B cell (primary cell): ENCODE measurements around the gene RIC1. TPM values are rescaled to one million over a fixed set of nuclear protein-coding genes. Genes with fewer than 3 reads are reported as not detected.

Source experiments
- ATAC-seq: fragments of 200-7000 bp; cut with Tn5 transposase; one replicate; pipeline ENCODE4 v1.10.0; 2021; ENCODE audit warnings: low read depth, mild to moderate bottlenecking, moderate number of reproducible peaks, moderate library complexity
- CTCF ChIA-PET: fragments of 350-600 bp; sonication (Branson Sonifier 250); formaldehyde crosslinking; loops from one replicate; lab custom pipeline; 2021; ENCODE audit warnings: antibody characterized with exemption, inconsistent platforms; lab: Charles Lee
- POLR2A ChIA-PET: fragments of 350-600 bp; sonication (Branson Sonifier 250); formaldehyde crosslinking; loops from one replicate; lab custom pipeline; 2021; ENCODE audit warnings: antibody characterized with exemption; lab: Charles Lee
- DNase-seq: peaks from one replicate; pipeline ENCODE4 v3.0.0; 2013
- H2AFZ ChIP-seq: 2 replicates; pipeline ENCODE4 v1.6.1; 2012; ENCODE audit warnings: mild to moderate bottlenecking, low read depth, low read length; ENCODE audit not compliant: insufficient read depth, poor library complexity, severe bottlenecking
- H3K27ac ChIP-seq, 2 donors: 1 replicate in 1 of 2; 2 replicates in 1 of 2; pipeline ENCODE4 v1.5.1; 2012 to 2013; ENCODE audit warnings: low read length in 2 of 2, mild to moderate bottlenecking in 2 of 2, moderate library complexity in 1 of 2
- H3K27me3 ChIP-seq, 4 experiments: fragments of 200-600 bp in 1 of 4; sonication (generic) in 1 of 4; replicated peaks in 1 of 4; 1 replicate in 2 of 4; 2 replicates in 2 of 4; pipeline versions ENCODE4 v1.6.1 to v1.7.0; 2013 to 2016; ENCODE audit warnings: low read length in 3 of 4, mild to moderate bottlenecking in 2 of 4, mixed read lengths in 1 of 4, moderate library complexity in 1 of 4; ENCODE audit not compliant: insufficient read depth in 4 of 4, control insufficient read depth in 3 of 4; ENCODE audit errors: control extremely low read depth in 1 of 4
- H3K36me3 ChIP-seq, 2 experiments: replicated peaks in 1 of 2; 1 replicate in 1 of 2; 2 replicates in 1 of 2; pipeline versions ENCODE4 v1.6.1 to v1.7.1; 2013; ENCODE audit warnings: low read length in 1 of 2; ENCODE audit not compliant: insufficient read depth in 2 of 2, control insufficient read depth in 1 of 2; ENCODE audit errors: control extremely low read depth in 1 of 2, extremely low read depth in 1 of 2
- H3K4me1 ChIP-seq, 2 donors: fragments of 200-600 bp in 1 of 2; sonication (generic) in 1 of 2; 1 replicate in 1 of 2; 2 replicates in 1 of 2; pipeline versions ENCODE4 v1.5.1 to v1.6.1; 2013 to 2017; ENCODE audit warnings: low read length in 2 of 2; ENCODE audit not compliant: control insufficient read depth in 2 of 2, insufficient read depth in 2 of 2
- H3K4me2 ChIP-seq: replicated peaks from 2 replicates; pipeline ENCODE3; 2012; ENCODE audit warnings: mild to moderate bottlenecking, low read depth, low read length; ENCODE audit not compliant: poor library complexity, severe bottlenecking
- H3K4me3 ChIP-seq, 5 experiments: fragments of 200-600 bp in 1 of 5; sonication (generic) in 1 of 5; 1 replicate in 3 of 5; 2 replicates in 2 of 5; pipeline versions ENCODE4 v1.5.1 to v1.7.0; 2011 to 2016; ENCODE audit warnings: low read length in 4 of 5, mild to moderate bottlenecking in 4 of 5, low read depth in 2 of 5, control low read depth in 1 of 5, moderate library complexity in 1 of 5; ENCODE audit not compliant: insufficient read depth in 1 of 5; ENCODE audit errors: control extremely low read depth in 1 of 5, extremely low read depth in 1 of 5
- H3K79me2 ChIP-seq: fragments of 200-600 bp; sonication (generic); one replicate; pipeline ENCODE4 v1.6.0; 2016; ENCODE audit warnings: low read length; ENCODE audit not compliant: control insufficient read depth, insufficient read depth
- H3K9ac ChIP-seq: fragments of 200-600 bp; sonication (generic); 2 replicates; pipeline ENCODE4 v1.6.1; 2017; ENCODE audit warnings: mild to moderate bottlenecking, low read length, moderate library complexity
- H3K9me3 ChIP-seq, 3 donors: one replicate each; pipeline versions ENCODE4 v1.6.1 to v1.7.1; 2013; ENCODE audit warnings: low read length in 2 of 3; ENCODE audit not compliant: control insufficient read depth in 2 of 3, insufficient read depth in 1 of 3; ENCODE audit errors: control extremely low read depth in 1 of 3
- H4K20me1 ChIP-seq: 2 replicates; pipeline ENCODE4 v1.6.0; 2012; ENCODE audit warnings: mild to moderate bottlenecking, low read length; ENCODE audit not compliant: insufficient read depth, control insufficient read depth, poor library complexity, severe bottlenecking
- H3K27ac Mint-ChIP-seq: one replicate; pipeline ENCODE4 v1.8.0; 2021; ENCODE audit warnings: mixed read lengths
- H3K27me3 Mint-ChIP-seq: one replicate; pipeline ENCODE4 v1.8.0; 2021; ENCODE audit warnings: mixed read lengths
- H3K4me1 Mint-ChIP-seq: one replicate; pipeline ENCODE4 v1.8.0; 2021; ENCODE audit warnings: mixed read lengths
- H3K4me3 Mint-ChIP-seq: one replicate; pipeline ENCODE4 v1.8.0; 2021; ENCODE audit warnings: mixed read lengths
- H3K9me3 Mint-ChIP-seq: one replicate; pipeline ENCODE4 v1.8.0; 2022; ENCODE audit warnings: mixed read lengths; ENCODE audit not compliant: insufficient read depth
- CTCF ChIP-seq: fragments of 200-600 bp; IDR thresholded peaks from one replicate; pipeline ENCODE4 v1.8.0; 2022; ENCODE audit warnings: antibody characterized with exemption, mild to moderate bottlenecking
- EZH2 ChIP-seq: IDR thresholded peaks from 2 replicates; pipeline ENCODE4 v1.6.1; 2012; ENCODE audit warnings: borderline replicate concordance, low read depth, mild to moderate bottlenecking, moderate library complexity, low read length; ENCODE audit not compliant: insufficient read depth, poor library complexity, severe bottlenecking
- WGBS: methylation state at CpG from one replicate; pipeline ENCODE4 v1.1.5; 2013; ENCODE audit warnings: missing lambda C conversion rate; ENCODE audit not compliant: insufficient coverage; 5-methylcytosine and 5-hydroxymethylcytosine counted together
- intact Hi-C: fragments of 100-400 bp; cut with micrococcal nuclease; formaldehyde crosslinking; loops from one replicate; pipeline ENCODE4 v1.10.0; 2022
- polyA plus RNA-seq: library from polyadenylated mRNA; depleted of rRNA; stranded (reverse); fragments of >200 nt; gene quantifications from 2 replicates; pipeline ENCODE4 v1.2.3, GENCODE V29; 2012
- total RNA-seq, 2 donors: library from RNA; stranded (reverse); fragments of 120-200 nt in 1 of 2; gene quantifications; 1 replicate in 1 of 2; 2 replicates in 1 of 2; pipeline versions ENCODE4 v1.2.3 to v1.2.4, GENCODE V29; 2013 to 2022

RIC1 gene
- total and polyA plus RNA-seq, 2 donors (not counting 1 experiment from before 2014, with no cell fraction given) = 20.7 to 58.8 TPM

- H3K4me3 ChIP-seq = no peak overlapping the region
- ATAC-seq (no peak), DNase-seq (no peak)
- no peaks in the 10 kb centered on the region for H3K9me3 ChIP-seq
- H3K27me3 Mint-ChIP-seq = no peaks in the 10 kb centered on the region
- H3K4me1 Mint-ChIP-seq = peaks cover 6% of the 10 kb centered on the region
- WGBS = 57% methylated on average over 1 of the region's 1 CpG
- intact Hi-C loops = no loop called here
- POLR2A ChIA-PET = no interaction called here
- H3K79me2 ChIP-seq = peaks cover 10% of the 10 kb centered on the region
- no peak overlapping the region for H3K27ac ChIP-seq
- H3K9ac ChIP-seq = no peak overlapping the region
- CTCF ChIA-PET = interaction anchor here (0.6 kb wide), 1 partner anchor 69 kb away, joined by 4 read pairs; no protein-coding TSS in a partner anchor
- H3K4me2 ChIP-seq = no peak overlapping the region
- H3K4me3 Mint-ChIP-seq = no peak overlapping the region
- no peaks in the 10 kb centered on the region for H3K9me3 Mint-ChIP-seq
- TF ChIP-seq CTCF (no peak), EZH2 (no peak)
- no peaks in the 10 kb centered on the region for H4K20me1 ChIP-seq
- H3K36me3 ChIP-seq = peaks cover 6 to 21% of the 10 kb centered on the region in 2 experiments
- no peak overlapping the region for H3K27ac Mint-ChIP-seq
- no peak overlapping the region for H2AFZ ChIP-seq
- H3K4me1 ChIP-seq = peaks cover 9 to 11% of the 10 kb centered on the region in 2 donors
- H3K27me3 ChIP-seq = no peaks in the 10 kb centered on the region
Measured at GRCh38 chr9:5825223-5825622, 196.3 kb downstream of the RIC1 start.

Other genes starting within 250 kb of the RIC1 start
- 11.0 and 12.3 TPM in 2 replicates for gene PLGRKT, start 191.2 kb upstream of the RIC1 start, total RNA-seq
- gene PLGRKT, start 191.2 kb upstream of the RIC1 start, polyA plus RNA-seq = 6.1 and 8.4 TPM in 2 replicates
- gene CD274, start 178.6 kb upstream of the RIC1 start, total RNA-seq = 5.2 and 7.0 TPM in 2 replicates
- gene CD274, start 178.6 kb upstream of the RIC1 start, polyA plus RNA-seq = 0.61 and 1.4 TPM in 2 replicates
- gene PDCD1LG2, start 118.6 kb upstream of the RIC1 start, total RNA-seq = 0.49 and 0.67 TPM in 2 replicates
- not detected in 2 replicates for gene PDCD1LG2, start 118.6 kb upstream of the RIC1 start, polyA plus RNA-seq
- 10.6 and 12.8 TPM in 2 replicates for gene ERMP1, start 204.0 kb downstream of the RIC1 start, total RNA-seq
- gene ERMP1, start 204.0 kb downstream of the RIC1 start, polyA plus RNA-seq = 4.2 and 4.9 TPM in 2 replicates